Spleen (tissue), 11 donors: ENCODE data around the gene SCAF11. TPM values are rescaled to one million over a fixed set of nuclear protein-coding genes. Genes with fewer than 3 reads are reported as not detected.

Experiments used
- DNase-seq: peaks from one replicate; pipeline ENCODE4 v3.0.0-alpha.2; 2020
- H3K27ac ChIP-seq, 8 donors: fragments of 200-600 bp; sonication (generic) in 7 of 8; 1 replicate in 4 of 8; 2 replicates in 4 of 8; pipeline versions ENCODE4 v1.5.0 to v1.8.0; 2016 to 2021; ENCODE audit warnings: inconsistent platforms in 4 of 8, mild to moderate bottlenecking in 4 of 8, moderate library complexity in 1 of 8
- H3K27me3 ChIP-seq, 7 donors: fragments of 200-600 bp; sonication (generic) in 6 of 7; replicated peaks in 1 of 7; 1 replicate in 4 of 7; 2 replicates in 3 of 7; pipeline versions ENCODE4 v1.5.0 to v1.8.0; 2016 to 2021; ENCODE audit warnings: inconsistent platforms in 3 of 7, mild to moderate bottlenecking in 1 of 7
- H3K36me3 ChIP-seq, 6 donors: fragments of 200-600 bp; sonication (generic) in 5 of 6; 1 replicate in 4 of 6; 2 replicates in 2 of 6; pipeline versions ENCODE4 v1.5.0 to v1.8.0; 2016 to 2021; ENCODE audit warnings: inconsistent platforms in 2 of 6
- H3K4me1 ChIP-seq, 6 donors: fragments of 200-600 bp; sonication (generic) in 5 of 6; 1 replicate in 3 of 6; 2 replicates in 3 of 6; pipeline versions ENCODE4 v1.5.0 to v1.8.0; 2016 to 2021; ENCODE audit warnings: inconsistent platforms in 3 of 6
- H3K4me3 ChIP-seq, 8 donors: fragments of 200-600 bp; sonication (generic) in 7 of 8; 1 replicate in 4 of 8; 2 replicates in 4 of 8; pipeline versions ENCODE4 v1.5.0 to v1.8.0; 2016 to 2021; ENCODE audit warnings: inconsistent platforms in 4 of 8, mild to moderate bottlenecking in 4 of 8, moderate library complexity in 2 of 8
- H3K9me3 ChIP-seq, 8 donors: fragments of 200-600 bp; sonication (generic) in 7 of 8; 1 replicate in 4 of 8; 2 replicates in 4 of 8; pipeline versions ENCODE4 v1.5.0 to v1.8.0; 2016 to 2021; ENCODE audit warnings: inconsistent platforms in 4 of 8
- POLR2A ChIP-seq, 3 donors: fragments of 450-650 bp; IDR thresholded peaks; one replicate each; pipeline ENCODE4 v1.5.1; 2017; ENCODE audit warnings: antibody characterized with exemption in 3 of 3, mild to moderate bottlenecking in 1 of 3
- POLR2AphosphoS5 ChIP-seq, 3 donors: sonication (generic); formaldehyde crosslinking; IDR thresholded peaks; one replicate each; pipeline ENCODE4 v1.5.1; 2017; ENCODE audit warnings: antibody characterized with exemption in 3 of 3
- WGBS, 5 donors: extraction: QIAGEN DNeasy Blood & Tissue Kit in 3 of 5; methylation state at CpG; one replicate each; pipeline versions ENCODE4 v1.1.5 to v1.1.7; 2013 to 2018; 5-methylcytosine and 5-hydroxymethylcytosine counted together
- intact Hi-C: fragments of 100-400 bp; cut with DNase I; formaldehyde crosslinking; loops from one replicate; pipeline ENCODE4 v1.15.0; 2023; ENCODE audit warnings: low total_unique reads
- polyA plus RNA-seq, 3 donors: library from polyadenylated mRNA; stranded (reverse); fragments of 200-250 nt; gene quantifications; one replicate each; pipeline ENCODE4 v1.2.1, GENCODE V29; 2013
- total RNA-seq, 7 donors: library from RNA; depleted of rRNA in 3 of 7; stranded (reverse); fragments of >200 nt in 3 of 7; fragmentation: NEBNext Ultra II Directional in 4 of 7; extraction: Animal tissue kit (Norgen Biotek cat#: 25700) in 4 of 7; gene quantifications; one replicate each; pipeline versions ENCODE4 v1.1.0 to v1.2.1, GENCODE V29; 2016 to 2021
- TF ChIP-seq, protein P1 (sequence below), 11 experiments: fragments of 200-600 bp in 7 of 11; fragments of 450-650 bp in 4 of 11; sonication (generic) in 4 of 11; IDR thresholded peaks in 8 of 11; conservative IDR thresholded peaks in 3 of 11; 1 replicate in 7 of 11; 2 replicates in 4 of 11; pipeline versions ENCODE4 v1.4.0 to v1.8.0; 2016 to 2021; ENCODE audit warnings: antibody characterized with exemption in 11 of 11, inconsistent platforms in 4 of 11, mild to moderate bottlenecking in 1 of 11
- donor health status: healthy with polysubstance abuse.
- donor health status: DM: no; HTN: no; CAD: no; lungs with moderate emphysema.
- donor health status: DM: no; HTN: no; CAD: no.
- donor health status: Bipolar disorder and iron deficiency.
- donor health status: healthy.
- donor health status: DM: no; HTN: no; CAD: no.
- donor health status: DM: yes; HTN: yes; CAD: no.

SCAF11 gene
- total and polyA plus RNA-seq, 10 donors, result 30.0 to 249 (median 170) TPM

DNA sequence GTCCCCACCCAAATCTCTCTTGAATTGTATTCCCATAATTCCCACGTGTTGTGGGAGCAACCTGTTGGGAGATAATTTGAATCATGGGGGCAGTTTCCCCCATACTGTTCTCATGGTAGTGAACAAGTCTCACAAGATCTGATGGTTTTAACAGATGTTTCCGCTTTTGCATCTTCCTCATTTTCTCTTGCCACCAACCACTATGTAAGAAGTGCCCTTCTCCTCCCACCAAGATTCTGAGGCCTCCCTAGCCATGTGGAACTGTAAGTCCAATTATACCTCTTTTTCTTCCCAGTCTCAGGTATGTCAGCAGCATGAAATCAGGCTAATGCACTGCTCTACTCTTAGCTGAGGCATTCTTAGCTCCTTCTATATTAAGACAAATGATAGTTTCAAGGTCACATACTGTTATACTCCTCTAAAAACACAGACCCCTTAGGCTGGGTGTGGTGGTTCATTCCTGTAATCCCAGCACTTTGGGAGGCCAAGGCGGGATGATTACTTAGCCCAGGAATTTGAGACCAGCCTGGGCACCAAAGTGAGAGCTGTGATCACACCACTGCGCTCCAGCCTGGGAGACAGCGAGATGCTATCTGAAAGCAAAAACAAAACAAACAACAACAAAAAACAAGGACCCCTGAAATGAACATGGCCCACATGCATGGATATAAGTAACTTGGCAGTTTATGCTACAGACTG lies 3.6 kb downstream of the SCAF11 start:
- 65 to 75% (median 72%) methylated on average over 5 of the region's 5 CpGs for WGBS, 5 donors
- intact Hi-C loops, result loop anchor here (10.0 kb wide), 1 partner anchor 252 kb away; no protein-coding TSS in a partner anchor
- peaks cover 48 to 87% (median 75%) of the 10 kb centered on the region in 6 donors for H3K4me1 ChIP-seq

DNA sequence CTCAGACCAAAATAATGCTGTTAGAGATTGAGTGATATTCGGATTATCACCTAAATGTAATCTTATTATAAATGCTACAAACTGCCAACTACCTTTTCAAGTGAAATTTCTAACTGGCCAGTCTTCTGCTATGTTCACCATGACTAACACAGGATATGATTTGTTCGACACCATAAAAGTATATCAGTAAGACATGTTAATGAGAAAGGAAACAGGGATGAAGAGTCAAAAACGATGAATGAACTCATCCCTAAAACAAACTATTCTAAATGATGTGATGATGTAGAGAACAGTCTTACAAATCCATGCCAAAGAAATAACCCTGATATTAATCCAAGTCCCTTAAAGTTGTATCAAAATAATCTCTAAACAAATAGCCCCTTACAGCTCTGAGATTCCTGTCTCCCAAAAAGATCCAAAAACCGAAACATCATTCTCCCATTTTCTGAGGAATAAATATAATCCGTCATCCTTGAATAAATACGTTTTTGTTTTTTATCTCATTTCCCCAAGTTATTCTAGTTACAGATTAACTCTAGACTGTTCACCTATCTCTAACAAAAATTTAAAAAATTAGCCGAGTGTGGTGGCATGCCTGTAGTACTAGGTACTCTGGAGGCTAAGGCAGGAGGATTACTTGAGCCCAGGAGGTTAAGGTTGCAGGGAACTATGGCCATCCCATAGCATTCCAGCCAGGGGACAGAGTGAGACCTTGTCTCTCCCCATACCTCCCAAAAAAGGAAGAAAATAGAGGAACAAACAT lies 9.1 kb downstream of the SCAF11 start:
- Histone ChIP-seq H3K36me3 (peaks cover 0 to 8% (median 0%) of the 10 kb centered on the region in 6 donors), H3K4me3 (no peak overlapping the region), H3K4me1 (peaks cover 42 to 100% (median 96%) of the 10 kb centered on the region in 6 donors), H3K9me3 (no peaks in the 10 kb centered on the region), H3K27ac (no peak overlapping the region), H3K27me3 (no peaks in the 10 kb centered on the region)
- intact Hi-C loops, result loop anchor here (10.0 kb wide), 1 partner anchor 246 kb away; no protein-coding TSS in a partner anchor
- TF ChIP-seq, protein P1, sequence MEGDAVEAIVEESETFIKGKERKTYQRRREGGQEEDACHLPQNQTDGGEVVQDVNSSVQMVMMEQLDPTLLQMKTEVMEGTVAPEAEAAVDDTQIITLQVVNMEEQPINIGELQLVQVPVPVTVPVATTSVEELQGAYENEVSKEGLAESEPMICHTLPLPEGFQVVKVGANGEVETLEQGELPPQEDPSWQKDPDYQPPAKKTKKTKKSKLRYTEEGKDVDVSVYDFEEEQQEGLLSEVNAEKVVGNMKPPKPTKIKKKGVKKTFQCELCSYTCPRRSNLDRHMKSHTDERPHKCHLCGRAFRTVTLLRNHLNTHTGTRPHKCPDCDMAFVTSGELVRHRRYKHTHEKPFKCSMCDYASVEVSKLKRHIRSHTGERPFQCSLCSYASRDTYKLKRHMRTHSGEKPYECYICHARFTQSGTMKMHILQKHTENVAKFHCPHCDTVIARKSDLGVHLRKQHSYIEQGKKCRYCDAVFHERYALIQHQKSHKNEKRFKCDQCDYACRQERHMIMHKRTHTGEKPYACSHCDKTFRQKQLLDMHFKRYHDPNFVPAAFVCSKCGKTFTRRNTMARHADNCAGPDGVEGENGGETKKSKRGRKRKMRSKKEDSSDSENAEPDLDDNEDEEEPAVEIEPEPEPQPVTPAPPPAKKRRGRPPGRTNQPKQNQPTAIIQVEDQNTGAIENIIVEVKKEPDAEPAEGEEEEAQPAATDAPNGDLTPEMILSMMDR (IDR thresholded peaks at IDR 0.05 in 8 of 11, conservative IDR thresholded peaks at IDR 0.05 in 3 of 11), result no peak
- no peak for TF ChIP-seq POLR2A (IDR thresholded peaks at IDR 0.05)
- no peak for TF ChIP-seq POLR2AphosphoS5 (IDR thresholded peaks at IDR 0.05)
- no peak for DNase-seq
- 82 to 86% (median 84%) methylated on average over 7 of the region's 7 CpGs for WGBS, 5 donors

More for the DNA sequence above, 3.6 kb downstream of the SCAF11 start:
- Histone ChIP-seq H3K36me3 (peaks cover 0 to 10% (median 0%) of the 10 kb centered on the region in 6 donors), H3K27ac (peak overlapping the region; percentile 29 to 100 (median 77)), H3K4me3 (peak overlapping the region in 1 of 8 donors; percentile 74), H3K27me3 (no peaks in the 10 kb centered on the region), H3K9me3 (no peaks in the 10 kb centered on the region)
- DNase-seq, result no peak
- TF ChIP-seq, protein P1 (IDR thresholded peaks at IDR 0.05 in 8 of 11, conservative IDR thresholded peaks at IDR 0.05 in 3 of 11), result no peak
- TF ChIP-seq POLR2AphosphoS5 (IDR thresholded peaks at IDR 0.05) (no peak), POLR2A (IDR thresholded peaks at IDR 0.05) (no peak)

DNA sequence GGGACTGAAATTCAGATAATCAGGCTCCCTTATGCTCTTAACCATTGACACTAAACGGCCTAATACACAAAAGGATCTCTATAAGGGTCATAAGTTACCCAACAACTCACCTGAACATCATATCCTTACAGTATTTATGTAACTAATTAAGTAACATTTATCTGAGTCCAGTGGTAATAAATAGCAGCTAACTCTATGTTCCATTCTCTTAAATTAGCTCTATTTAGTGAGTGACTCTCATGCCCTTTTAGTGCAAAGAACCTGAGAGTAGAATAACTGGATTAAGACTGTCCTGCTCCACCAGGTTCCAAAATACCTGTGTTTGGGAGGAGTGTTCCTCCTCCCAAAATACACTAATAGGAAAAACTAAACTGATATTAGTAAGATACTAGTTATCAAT lies 9.8 kb downstream of the SCAF11 start:
- 59 to 73% (median 71%) methylated on average over 1 of the region's 1 CpG for WGBS, 5 donors
- H3K27ac ChIP-seq, result no peak overlapping the region
- H3K4me1 ChIP-seq, result peaks cover 35 to 100% (median 95%) of the 10 kb centered on the region in 6 donors

More for the DNA sequence above, 9.8 kb downstream of the SCAF11 start:
- TF ChIP-seq POLR2A (IDR thresholded peaks at IDR 0.05), result no peak
- TF ChIP-seq, protein P1 (IDR thresholded peaks at IDR 0.05 in 8 of 11, conservative IDR thresholded peaks at IDR 0.05 in 3 of 11), result no peak
- no peak for DNase-seq
- intact Hi-C loops, result loop anchor here (10.0 kb wide), 1 partner anchor 246 kb away; no protein-coding TSS in a partner anchor
- H3K4me3 ChIP-seq, result no peak overlapping the region
- peaks cover 0 to 3% (median 0%) of the 10 kb centered on the region in 6 donors for H3K36me3 ChIP-seq
- H3K27me3 ChIP-seq, result no peaks in the 10 kb centered on the region
- H3K9me3 ChIP-seq, result no peaks in the 10 kb centered on the region
